K562 (cell line): ENCODE results near the gene SLC25A29. TPM values are rescaled to one million over a fixed set of nuclear protein-coding genes. Genes with fewer than 3 reads are reported as not detected.
"Not testable (repeated sequence)": the region's sequence is repeated elsewhere in the genome, so short reads cannot be mapped to it uniquely, and the experiment has no call there.

Experiments used
- ATAC-seq: fragments of 200-7000 bp; cut with Tn5 transposase; 3 replicates; pipeline ENCODE4 v1.9.1; 2020; ENCODE audit warnings: moderate library complexity
- BruUV-seq: library from RNA; stranded (reverse); fragments of 400-500 nt; replicated peaks from 2 replicates; lab custom pipeline; 2021; lab: Mats Ljungman, UMichigan
- CTCF ChIA-PET: fragments of 300-600 bp; formaldehyde crosslinking; extraction: SDS; loops from one replicate; lab custom pipeline; 2021; ENCODE audit warnings: low intra/inter-chr PET ratio; lab: Yijun Ruan, JAX
- POLR2A ChIA-PET: fragments of 300-600, 350-650 bp; sonication (Branson Sonifier 250); formaldehyde crosslinking; extraction: SDS; loops from one replicate; lab custom pipeline; 2021; ENCODE audit warnings: antibody characterized with exemption, inconsistent platforms; lab: Yijun Ruan, JAX
- DNase-seq, 4 experiments: peaks; one replicate each; pipeline versions ENCODE4 v3.0.0 to v3.0.0-alpha.2; 2011 to 2018; ENCODE audit warnings: low spot score in 3 of 4, mixed read lengths in 3 of 4; ENCODE audit errors: extremely low read depth in 1 of 4
- FAIRE-seq: peaks from 2 replicates; lab custom pipeline; 2011; peaks lifted over from hg19 to GRCh38; lab: Jason Lieb, UNC
- H2AFZ ChIP-seq: 2 replicates; pipeline ENCODE4 v1.6.0; 2011; ENCODE audit warnings: low read depth, low read length, control low read depth, inconsistent platforms
- H3K27ac ChIP-seq: fragments of 200-600 bp; 3 replicates; pipeline ENCODE4 v1.8.0; 2011; ENCODE audit warnings: low read depth, mild to moderate bottlenecking, control low read depth, inconsistent platforms, low read length, moderate library complexity, mixed read lengths; ENCODE audit errors: extremely low read depth
- H3K27me3 ChIP-seq, 2 experiments: fragments of 300-600 bp in 1 of 2; 2 replicates in 1 of 2; 3 replicates in 1 of 2; pipeline versions ENCODE4 v1.6.0 to v1.8.0; 2011; ENCODE audit warnings: inconsistent platforms in 2 of 2, low read length in 2 of 2, mild to moderate bottlenecking in 1 of 2, mixed read lengths in 1 of 2, moderate library complexity in 1 of 2; ENCODE audit not compliant: control insufficient read depth in 2 of 2, insufficient read depth in 2 of 2
- H3K36me3 ChIP-seq: fragments of 300-600 bp; 3 replicates; pipeline ENCODE4 v1.8.0; 2011; ENCODE audit warnings: mild to moderate bottlenecking, low read length, inconsistent platforms; ENCODE audit not compliant: control insufficient read depth, insufficient read depth
- H3K4me1 ChIP-seq, 2 experiments: fragments of 200-600 bp in 1 of 2; replicated peaks in 1 of 2; 2 replicates in 1 of 2; 3 replicates in 1 of 2; pipeline versions ENCODE4 v1.5.1 to v1.8.0; 2011; ENCODE audit warnings: inconsistent platforms in 2 of 2, low read length in 2 of 2, mild to moderate bottlenecking in 1 of 2, mixed read lengths in 1 of 2, moderate library complexity in 1 of 2; ENCODE audit not compliant: control insufficient read depth in 2 of 2, insufficient read depth in 2 of 2
- H3K4me2 ChIP-seq: 2 replicates; pipeline ENCODE4 v1.6.1; 2011; ENCODE audit warnings: low read length, control low read depth, inconsistent platforms, mixed read lengths; ENCODE audit not compliant: insufficient read depth
- H3K4me3 ChIP-seq: fragments of 200-600 bp; sonication (generic), shearing (Covaris generic); 2 replicates; pipeline ENCODE4 v1.5.1; 2016; ENCODE audit warnings: control low read depth, inconsistent platforms
- H3K79me2 ChIP-seq: fragments of 200-600 bp; 3 replicates; pipeline ENCODE4 v1.8.0; 2011; ENCODE audit warnings: low read length, inconsistent platforms; ENCODE audit not compliant: control insufficient read depth, insufficient read depth
- H3K9ac ChIP-seq, 2 experiments: 2 replicates each; pipeline versions ENCODE4 v1.6.0 to v1.6.1; 2011; ENCODE audit warnings: low read depth in 2 of 2, low read length in 2 of 2, control low read depth in 1 of 2, inconsistent platforms in 1 of 2, mild to moderate bottlenecking in 1 of 2, mixed read lengths in 1 of 2; ENCODE audit not compliant: insufficient read depth in 1 of 2
- H3K9me1 ChIP-seq: one replicate; pipeline ENCODE4 v1.6.0; 2011; ENCODE audit warnings: inconsistent platforms, mild to moderate bottlenecking, low read length, moderate library complexity; ENCODE audit not compliant: control insufficient read depth, insufficient read depth
- H3K9me3 ChIP-seq: replicated peaks from 2 replicates; pipeline ENCODE4 v1.5.1; 2011; ENCODE audit warnings: low read depth, low read length, inconsistent platforms; ENCODE audit not compliant: control insufficient read depth, insufficient read depth
- H4K20me1 ChIP-seq: replicated peaks from 2 replicates; pipeline ENCODE4 v1.6.1; 2011; ENCODE audit warnings: low read length, inconsistent platforms, mixed read lengths; ENCODE audit not compliant: control insufficient read depth, insufficient read depth
- CBFA2T2 ChIP-seq: fragments of 450-650 bp; conservative IDR thresholded peaks from 2 replicates; pipeline ENCODE4 v1.6.1; 2017; ENCODE audit warnings: mild to moderate bottlenecking
- CBFA2T3 ChIP-seq: fragments of 450-650 bp; IDR thresholded peaks from 2 replicates; pipeline ENCODE4 v1.6.1; 2017
- CXXC5 ChIP-seq: fragments of 250-450 bp; sonication (Bioruptor Pico); IDR thresholded peaks from 2 replicates; pipeline ENCODE4 v1.8.0; 2022; ENCODE audit warnings: inconsistent platforms, mild to moderate bottlenecking, moderate library complexity
- GATA2 ChIP-seq: sonication (generic); formaldehyde crosslinking; IDR thresholded peaks from 2 replicates; pipeline ENCODE4 v1.4.0; 2020; ENCODE audit warnings: mild to moderate bottlenecking, missing genetic modification reagents
- SPI1 ChIP-seq: IDR thresholded peaks from 2 replicates; pipeline ENCODE4 v1.6.1; 2011; ENCODE audit warnings: low read depth, low read length, control low read depth, borderline replicate concordance
- TCF3 ChIP-seq: sonication (generic); formaldehyde crosslinking; IDR thresholded peaks from 2 replicates; pipeline ENCODE4 v1.4.0; 2020; ENCODE audit warnings: mild to moderate bottlenecking, missing genetic modification reagents
- TEAD4 ChIP-seq, 2 experiments: sonication (generic) in 1 of 2; formaldehyde crosslinking in 1 of 2; IDR thresholded peaks; 2 replicates each; pipeline versions ENCODE4 v1.6.1 to v1.8.0; 2012 to 2022; ENCODE audit warnings: borderline replicate concordance in 1 of 2, inconsistent platforms in 1 of 2, low read length in 1 of 2, mild to moderate bottlenecking in 1 of 2, missing genetic modification reagents in 1 of 2
- WGBS: fragments of 100-300 bp; shearing (Covaris generic); methylation state at CpG from one replicate; pipeline ENCODE4 v1.1.6; 2016; ENCODE audit warnings: low coverage, mixed read lengths; ENCODE audit not compliant: insufficient coverage; ENCODE audit errors: missing lambda C conversion rate; 5-methylcytosine and 5-hydroxymethylcytosine counted together
- in situ Hi-C: fragments of 300-500 bp; cut with MboI; formaldehyde crosslinking; loops from 4 replicates; pipeline ENCODE4 v1.15.0; 2018; ENCODE audit warnings: inconsistent platforms, mixed read lengths
- intact Hi-C: fragments of 100-400 bp; cut with micrococcal nuclease; formaldehyde crosslinking; loops from 2 replicates; pipeline ENCODE4 v1.14.2; 2022
- polyA plus RNA-seq, 8 experiments: library from polyadenylated mRNA; depleted of rRNA in 4 of 8; stranded (reverse) in 5 of 8; unstranded in 3 of 8; fragments of >200 nt; fragmentation: Nextera tagmentation in 2 of 8; fragmentation: Illumina TruSeq in 1 of 8; extraction: Ambion mirVana in 2 of 8; extraction: Trizol in 1 of 8; gene quantifications; 2 replicates each; pipeline versions ENCODE4 v1.2.1 to v1.2.3, GENCODE V29; 2011 to 2014; ENCODE audit warnings: inconsistent platforms in 1 of 8, missing spikeins in 1 of 8
- total RNA-seq, 7 experiments: library from RNA; depleted of rRNA in 6 of 7; stranded (reverse); fragments of >200 nt in 6 of 7; fragmentation: Illumina TruSeq in 2 of 7; extraction: Trizol in 2 of 7; gene quantifications; 2 replicates each; pipeline versions ENCODE4 v1.2.1 to v1.2.3, GENCODE V29; 2011 to 2021; ENCODE audit warnings: low replicate concordance in 1 of 7
- TF ChIP-seq, protein P1 (sequence below): sonication (generic); formaldehyde crosslinking; IDR thresholded peaks from 2 replicates; pipeline ENCODE4 v1.9.0; 2022; ENCODE audit warnings: mild to moderate bottlenecking, missing genetic modification reagents

The SLC25A29 gene
- total and polyA plus RNA-seq, 9 of the 15 experiments (the other 6 are each of a cell fraction or from before 2014, with no cell fraction given): 0.07 to 17.5 (median 4.8) TPM

DNA sequence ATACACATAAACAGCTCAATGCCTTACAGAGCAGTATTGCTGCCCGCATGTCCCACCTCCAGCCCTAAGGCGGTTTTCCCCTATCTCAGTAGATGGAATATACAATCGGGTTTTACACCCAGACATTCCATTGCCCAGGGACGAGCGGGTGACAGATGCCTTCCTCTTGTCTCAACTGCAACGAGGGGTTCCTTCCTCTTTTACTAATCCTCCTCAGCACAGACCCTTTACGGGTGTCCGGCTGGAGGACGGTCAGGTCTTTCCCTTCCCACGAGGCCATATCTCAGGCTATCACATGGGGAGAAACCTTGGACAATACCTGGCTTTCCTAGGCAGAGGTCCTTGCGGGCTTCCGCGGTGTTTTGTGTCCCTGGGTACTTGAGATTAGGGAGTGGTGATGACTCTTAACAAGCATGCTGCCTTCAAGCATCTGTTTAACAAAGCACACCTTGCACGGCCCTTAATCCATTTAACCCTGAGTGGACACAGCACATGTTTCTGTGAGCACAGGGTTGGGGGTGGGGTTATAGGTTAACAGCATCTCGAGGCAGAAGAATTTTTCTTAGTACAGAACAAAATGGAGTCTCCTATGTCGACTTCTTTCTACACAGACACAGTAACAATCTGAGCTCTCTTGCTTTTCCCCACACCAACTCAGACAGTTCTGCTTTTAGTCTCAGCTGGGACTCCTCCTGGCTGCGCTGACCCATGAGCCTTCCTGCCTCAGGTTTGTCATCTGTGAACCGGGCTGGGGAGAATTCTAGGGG lies 6.0 kb upstream of the SLC25A29 start:
- in situ Hi-C loops: not testable (repeated sequence)

More for the DNA sequence above, 6.0 kb upstream of the SLC25A29 start:
- H3K4me2 ChIP-seq; H3K36me3 ChIP-seq; intact Hi-C loops; CTCF ChIA-PET; BruUV-seq; H3K9me3 ChIP-seq; H4K20me1 ChIP-seq; TF ChIP-seq TEAD4 (CRISPR knock-in tag; IDR thresholded peaks at IDR 0.05; ENCODE audit: borderline replicate concordance): not testable (repeated sequence)
- Histone ChIP-seq H3K9ac (peak overlapping the region in 1 of 2 experiments; percentile 81; a peak in 1 of 4 replicates), H3K4me1 (peaks cover 10 to 23% of the 10 kb centered on the region in 2 experiments; a peak in 4 of 5 replicates), H2AFZ (peak overlapping the region; percentile 59; the same call in 1 of the 2 replicates)
- POLR2A ChIA-PET: interaction anchor here (1.1 to 1.6 kb wide), 2 partner anchors 19 to 20 kb away, joined by 4 read pairs; no protein-coding TSS in a partner anchor
- peak; percentile 30; the same call in 2 of the 3 replicates for ATAC-seq
- TF ChIP-seq SPI1 (0 out of 2 replicates have a peak, but pooled peaks have one; percentile 20), CBFA2T3 (peak; percentile 49), TCF3 (CRISPR knock-in tag) (peak; percentile 79), GATA2 (CRISPR knock-in tag) (peak; percentile 59), CXXC5 (CRISPR knock-in tag) (0 out of 2 replicates have a peak, but pooled peaks have one; percentile 3), TEAD4 (IDR thresholded peaks at IDR 0.05; ENCODE audit: low read length) (0 out of 2 replicates have a peak, but pooled peaks have one; percentile 10), CBFA2T2 (peak; percentile 39)
- TF ChIP-seq, protein P1, sequence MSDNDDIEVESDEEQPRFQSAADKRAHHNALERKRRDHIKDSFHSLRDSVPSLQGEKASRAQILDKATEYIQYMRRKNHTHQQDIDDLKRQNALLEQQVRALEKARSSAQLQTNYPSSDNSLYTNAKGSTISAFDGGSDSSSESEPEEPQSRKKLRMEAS (CRISPR knock-in tag): peak; percentile 80
- TF ChIP-seq, all 486 proteins: peak for 8; not testable (repeated sequence) for 478
- peak in 1 of 4 experiments; percentile 37 for DNase-seq
- not testable (repeated sequence) for H3K9me1 ChIP-seq, H3K79me2 ChIP-seq, H3K27me3 ChIP-seq, H3K27ac ChIP-seq, H3K4me3 ChIP-seq, FAIRE-seq
- 11% methylated on average over 14 of the region's 18 CpGs for WGBS
